ENCODE measurements around the gene FAM174B.

GRCh38 chr15:92667287-92667904, 11.8 kb upstream of the FAM174B start:
- no peak for TF ChIP-seq CTCF (IDR thresholded peaks at IDR 0.05; ENCODE audit: low read depth, low read length)
- TF ChIP-seq POLR2A (IDR thresholded peaks at IDR 0.05; ENCODE audit: extremely low read depth, insufficient read length) = no peak

Data from NB4 (cell line).